Measurements from ENCODE around the gene PSMG3.
A peak's percentile ranks its signal among the peaks of the same experiment; 100 is the strongest.

The PSMG3 gene

GRCh38 chr7:1569833-1570632 lies at the start of gene PSMG3:
TSS of gene PSMG3 (minus strand) at chr7:1570032. CDS start at chr7:1569339, 693 bp downstream.
- peak; percentile 90 for DNase-seq

- no peak for DNase-seq
Observed at GRCh38 chr7:1618475-1618874, 48.6 kb upstream of the PSMG3 start.

- no peak for DNase-seq
Observed at GRCh38 chr7:1617957-1618356, 48.1 kb upstream of the PSMG3 start.

GRCh38 chr7:1616741-1617140 lies 46.9 kb upstream of the PSMG3 start:
- DNase-seq = no peak

GRCh38 chr7:1611708-1612241 lies 41.9 kb upstream of the PSMG3 start:
- no peak for DNase-seq

- no peak for DNase-seq
Observed at GRCh38 chr7:1610678-1611302, 41.0 kb upstream of the PSMG3 start.

- DNase-seq = no peak
Observed at GRCh38 chr7:1610013-1610677, 40.3 kb upstream of the PSMG3 start.

- no peak for DNase-seq
Observed at GRCh38 chr7:1609023-1609422, 39.2 kb upstream of the PSMG3 start.

- DNase-seq = no peak
Observed at GRCh38 chr7:1608318-1608717, 38.5 kb upstream of the PSMG3 start.

- no peak for DNase-seq
Observed at GRCh38 chr7:1607696-1608095, 37.9 kb upstream of the PSMG3 start.

GRCh38 chr7:1607001-1607400 lies 37.2 kb upstream of the PSMG3 start:
- no peak for DNase-seq

GRCh38 chr7:1604383-1604782 lies 34.6 kb upstream of the PSMG3 start:
- no peak for DNase-seq

GRCh38 chr7:1603346-1604225 lies 33.8 kb upstream of the PSMG3 start:
- no peak for DNase-seq

- DNase-seq = no peak
Observed at GRCh38 chr7:1602386-1602785, 32.6 kb upstream of the PSMG3 start.

- DNase-seq = no peak
Observed at GRCh38 chr7:1601956-1602355, 32.1 kb upstream of the PSMG3 start.

GRCh38 chr7:1599640-1600395 lies 30.0 kb upstream of the PSMG3 start:
- no peak for DNase-seq

- no peak for DNase-seq
Observed at GRCh38 chr7:1598961-1599639, 29.3 kb upstream of the PSMG3 start.

GRCh38 chr7:1598286-1598685 lies 28.5 kb upstream of the PSMG3 start:
- no peak for DNase-seq

- no peak for DNase-seq
Observed at GRCh38 chr7:1597791-1598190, 28.0 kb upstream of the PSMG3 start.

GRCh38 chr7:1597066-1597760 lies 27.4 kb upstream of the PSMG3 start:
- DNase-seq = no peak
